Hindlimb muscle (tissue), 1 donor: ENCODE data around the gene UBE3A. TPM values are rescaled to one million over a fixed set of nuclear protein-coding genes. Genes with fewer than 3 reads are reported as not detected.
A peak's percentile ranks its signal among the peaks of the same experiment; 100 is the strongest.

Source experiments
- DNase-seq: peaks from one replicate; pipeline ENCODE4 v3.0.0-alpha.2; 2013
- polyA plus RNA-seq: library from polyadenylated mRNA; unstranded; fragments of 120-200 nt; gene quantifications from one replicate; pipeline ENCODE4 v1.2.1, GENCODE V29; 2013; ENCODE audit not compliant: insufficient read length

Gene UBE3A
- polyA plus RNA-seq, 1 donor: 82.7 TPM

- DNase-seq: no peak
Observed at GRCh38 chr15:25402342-25402741, 36.5 kb downstream of the UBE3A start.

DNA sequence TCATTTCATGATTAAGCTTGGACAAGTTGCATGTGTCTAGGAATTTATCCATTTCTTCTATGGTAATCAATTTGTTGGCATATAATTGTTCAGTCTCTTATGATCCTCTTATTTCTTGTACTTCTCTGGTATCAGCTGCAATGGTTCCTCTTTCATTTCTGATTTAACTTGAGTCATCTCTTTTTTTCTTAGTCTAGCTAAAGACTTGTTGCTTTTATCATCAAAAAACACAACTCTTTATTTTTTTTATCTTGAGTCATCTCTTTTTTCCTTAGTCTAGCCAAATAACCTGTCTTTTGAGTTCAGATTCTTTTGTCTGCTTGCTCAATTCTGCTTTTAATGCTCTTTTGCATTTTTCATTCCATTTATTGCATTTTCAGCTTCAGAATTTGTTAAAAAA is 37.3 kb downstream of the UBE3A start:
- no peak for DNase-seq

- no peak for DNase-seq
Observed at GRCh38 chr15:25397100-25397499, 41.7 kb downstream of the UBE3A start.

- DNase-seq: no peak
Observed at GRCh38 chr15:25394898-25395297, 43.9 kb downstream of the UBE3A start.

GRCh38 chr15:25392806-25393205 is 46.0 kb downstream of the UBE3A start:
- no peak for DNase-seq

GRCh38 chr15:25391971-25392721 is 46.7 kb downstream of the UBE3A start:
- DNase-seq: peak; percentile 4

DNA sequence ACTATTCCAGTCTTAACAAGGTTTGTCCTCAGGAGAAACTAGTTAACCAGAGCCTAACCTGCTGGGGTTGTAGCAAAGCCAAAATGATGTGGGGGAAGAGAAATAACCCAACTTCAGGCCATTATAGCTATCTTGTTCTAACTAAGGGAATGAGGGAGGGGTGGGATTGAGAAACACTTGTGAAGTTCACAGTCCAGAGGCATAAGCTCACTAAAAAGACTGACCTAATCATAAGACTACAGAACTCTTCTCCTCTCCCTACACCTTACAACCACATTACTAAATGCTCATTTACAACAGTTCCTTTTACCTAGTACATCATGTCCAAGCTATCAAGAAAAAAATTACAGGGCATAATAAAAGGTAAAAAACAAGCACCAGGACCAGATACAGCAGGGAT is 52.8 kb downstream of the UBE3A start:
- DNase-seq: no peak

GRCh38 chr15:25381579-25381978 is 57.2 kb downstream of the UBE3A start:
- DNase-seq: no peak

GRCh38 chr15:25378501-25378901 is 60.3 kb downstream of the UBE3A start:
- no peak for DNase-seq

DNA sequence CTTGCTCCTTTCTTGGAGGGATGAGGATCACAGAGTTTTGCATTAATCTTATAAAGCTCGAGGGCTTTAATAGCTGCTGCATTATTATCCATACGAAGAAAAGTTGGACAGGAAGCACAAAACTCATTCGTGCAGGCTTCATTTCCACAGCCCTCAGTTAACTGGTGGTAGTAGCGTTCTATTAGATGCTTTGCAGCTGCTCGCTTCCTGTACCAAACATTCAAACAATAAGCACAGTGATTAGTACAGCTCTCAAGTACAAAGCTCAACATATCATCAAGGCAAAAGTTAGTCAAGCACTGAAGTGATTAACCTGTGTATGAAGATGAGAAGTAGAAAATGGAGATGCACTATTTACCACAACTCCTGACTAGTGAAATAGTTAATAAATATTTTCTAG is 63.3 kb downstream of the UBE3A start:
- no peak for DNase-seq

- DNase-seq: no peak
Observed at GRCh38 chr15:25374143-25374542, 64.7 kb downstream of the UBE3A start.

GRCh38 chr15:25372298-25372697 is 66.5 kb downstream of the UBE3A start:
- no peak for DNase-seq

DNA sequence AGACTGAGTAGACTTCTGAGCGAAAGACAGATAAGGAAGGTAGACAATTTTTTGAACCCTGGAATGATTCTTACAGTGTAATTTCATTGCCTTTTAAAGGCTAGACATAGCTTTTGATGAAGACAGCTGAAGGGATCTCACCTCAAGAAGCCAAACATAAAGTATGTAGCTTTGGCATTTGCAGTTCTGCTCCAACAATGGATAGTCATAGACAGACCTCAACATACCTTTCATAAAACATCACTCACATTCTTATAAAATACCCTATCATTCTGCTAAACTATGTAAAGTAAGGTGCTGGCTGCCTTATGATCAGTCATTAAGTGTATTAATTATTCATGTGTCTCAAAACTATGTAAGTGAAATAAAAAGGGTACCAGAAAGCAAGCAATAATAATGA is 70.0 kb downstream of the UBE3A start:
- no peak for DNase-seq

DNA sequence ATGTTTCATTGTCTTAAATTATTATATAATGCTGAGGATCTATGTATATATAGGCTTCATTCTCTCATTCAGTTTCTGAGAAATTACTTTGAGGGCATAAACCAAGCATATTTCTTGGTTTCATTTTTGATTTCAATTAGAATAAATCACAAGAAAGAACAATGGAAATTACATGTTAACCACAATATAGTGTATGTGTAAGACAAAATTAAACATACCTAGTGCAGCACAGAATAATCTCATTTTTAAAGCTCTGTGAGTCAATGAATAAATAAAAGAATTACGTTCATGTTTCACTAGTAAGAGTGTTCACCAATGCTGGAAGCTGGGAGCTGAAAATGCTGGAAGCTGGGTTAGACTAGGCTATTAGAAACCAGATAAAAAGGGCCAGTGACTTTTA is 72.8 kb downstream of the UBE3A start:
- no peak for DNase-seq

DNA sequence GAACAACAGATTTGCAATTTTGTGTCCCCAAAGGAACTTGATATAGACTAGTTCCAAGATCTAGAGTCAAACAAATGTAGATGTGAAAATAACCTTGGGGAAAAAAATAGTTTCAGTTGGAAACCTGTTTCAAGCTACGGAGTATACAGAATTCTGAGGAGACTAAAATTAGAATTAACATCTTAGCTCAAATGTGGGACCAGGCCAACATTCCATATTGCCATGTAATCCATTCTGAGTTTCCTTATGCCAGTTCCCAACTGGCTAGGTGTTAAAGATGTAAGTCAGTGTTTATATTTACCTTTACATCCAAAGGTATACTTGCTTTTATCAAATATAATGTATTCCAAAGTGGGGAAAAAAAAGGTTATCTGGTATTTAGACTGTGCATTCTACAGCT is 76.3 kb downstream of the UBE3A start:
- DNase-seq: peak; percentile 2

- DNase-seq: no peak
Observed at GRCh38 chr15:25347707-25348106, 91.1 kb downstream of the UBE3A start.

DNA sequence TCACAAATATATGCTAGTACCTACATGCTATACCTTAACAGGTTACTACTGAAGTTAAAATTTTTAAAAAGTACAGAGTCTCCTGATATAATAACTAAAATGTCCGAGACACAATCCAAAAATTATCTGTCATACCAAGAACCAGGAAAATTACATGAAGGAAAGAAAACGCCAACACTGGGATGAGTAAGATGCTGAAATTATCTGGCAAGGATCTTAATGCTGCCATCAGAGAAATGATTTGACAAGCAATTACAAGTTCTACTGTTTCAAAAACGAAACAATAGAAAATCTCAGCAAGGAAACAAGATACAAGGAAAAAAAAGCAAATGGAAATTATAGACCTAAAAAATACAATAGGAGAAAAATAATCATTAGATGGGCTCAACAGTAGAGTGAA is 92.5 kb downstream of the UBE3A start:
- no peak for DNase-seq

- DNase-seq: peak; percentile 15
Observed at GRCh38 chr15:25345943-25346342, 92.9 kb downstream of the UBE3A start.

- DNase-seq: no peak
Observed at GRCh38 chr15:25342629-25343028, 96.2 kb downstream of the UBE3A start.

GRCh38 chr15:25339431-25339830 is 99.4 kb downstream of the UBE3A start:
- DNase-seq: no peak

GRCh38 chr15:25335279-25335678 is 103.5 kb downstream of the UBE3A start:
- DNase-seq: no peak

GRCh38 chr15:25333049-25333448 is 105.8 kb downstream of the UBE3A start:
- DNase-seq: no peak

- no peak for DNase-seq
Observed at GRCh38 chr15:25332306-25332705, 106.5 kb downstream of the UBE3A start.

DNA sequence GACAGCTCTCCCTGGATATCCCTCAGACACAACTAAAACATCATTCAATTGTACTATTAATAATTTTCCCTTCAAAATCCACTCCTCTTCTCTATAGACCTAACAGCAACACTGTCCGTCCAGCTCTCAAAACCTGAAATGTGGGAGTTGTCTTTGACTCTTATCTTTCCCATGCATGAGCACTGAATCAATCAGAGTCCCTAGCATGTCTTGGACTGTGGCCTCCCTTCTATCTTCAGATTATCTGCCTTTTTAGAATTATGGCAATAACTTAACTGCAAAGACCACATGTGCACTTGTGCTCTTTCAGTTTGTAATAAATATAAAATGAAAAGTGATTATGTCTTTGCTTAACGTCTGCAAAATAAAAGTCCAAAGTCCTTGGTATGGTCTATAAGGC is 107.0 kb downstream of the UBE3A start:
- no peak for DNase-seq

DNA sequence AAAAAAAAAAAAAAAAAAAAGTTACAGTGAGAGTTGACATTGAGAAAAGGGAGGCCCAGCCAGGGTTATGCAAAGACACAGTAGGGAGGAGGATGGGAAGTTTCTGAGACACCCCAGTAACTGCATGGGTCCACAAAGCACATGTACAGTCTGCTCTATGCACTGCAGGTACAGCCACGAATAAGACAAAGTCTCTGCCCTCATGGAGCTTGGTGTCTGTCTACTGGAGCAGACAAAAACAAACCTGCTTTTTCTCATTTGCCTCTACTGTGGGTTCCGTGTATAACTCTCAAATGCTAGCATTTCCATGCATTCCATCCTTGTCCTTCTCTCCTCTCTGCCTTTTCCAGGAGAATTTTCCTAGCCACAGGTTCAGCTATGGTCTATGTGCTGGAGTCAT is 107.4 kb downstream of the UBE3A start:
- no peak for DNase-seq
